Right lobe of liver (tissue), 4 donors: Measurements from ENCODE around the gene IL18RAP.

ENCODE experiments used
- POLR2A ChIP-seq: fragments of 450-650 bp; IDR thresholded peaks from one replicate; pipeline ENCODE4 v1.6.1; 2017; ENCODE audit warnings: antibody characterized with exemption, mild to moderate bottlenecking
- TF ChIP-seq, protein P1 (sequence below), 4 donors: fragments of 200-600 bp in 3 of 4; fragments of 450-650 bp in 1 of 4; IDR thresholded peaks; one replicate each; pipeline versions ENCODE4 v1.5.1 to v1.8.0; 2016 to 2022; ENCODE audit warnings: antibody characterized with exemption in 4 of 4, mild to moderate bottlenecking in 2 of 4
- donor health status: DM: no; HTN: no; CAD: no.
- donor health status: DM: no; HTN: no; CAD: no.
- donor health status: DM: no; HTN: yes; CAD: no.

GRCh38 chr2:102483086-102483485 lies 60.1 kb downstream of the IL18RAP start:
- TF ChIP-seq, protein P1, sequence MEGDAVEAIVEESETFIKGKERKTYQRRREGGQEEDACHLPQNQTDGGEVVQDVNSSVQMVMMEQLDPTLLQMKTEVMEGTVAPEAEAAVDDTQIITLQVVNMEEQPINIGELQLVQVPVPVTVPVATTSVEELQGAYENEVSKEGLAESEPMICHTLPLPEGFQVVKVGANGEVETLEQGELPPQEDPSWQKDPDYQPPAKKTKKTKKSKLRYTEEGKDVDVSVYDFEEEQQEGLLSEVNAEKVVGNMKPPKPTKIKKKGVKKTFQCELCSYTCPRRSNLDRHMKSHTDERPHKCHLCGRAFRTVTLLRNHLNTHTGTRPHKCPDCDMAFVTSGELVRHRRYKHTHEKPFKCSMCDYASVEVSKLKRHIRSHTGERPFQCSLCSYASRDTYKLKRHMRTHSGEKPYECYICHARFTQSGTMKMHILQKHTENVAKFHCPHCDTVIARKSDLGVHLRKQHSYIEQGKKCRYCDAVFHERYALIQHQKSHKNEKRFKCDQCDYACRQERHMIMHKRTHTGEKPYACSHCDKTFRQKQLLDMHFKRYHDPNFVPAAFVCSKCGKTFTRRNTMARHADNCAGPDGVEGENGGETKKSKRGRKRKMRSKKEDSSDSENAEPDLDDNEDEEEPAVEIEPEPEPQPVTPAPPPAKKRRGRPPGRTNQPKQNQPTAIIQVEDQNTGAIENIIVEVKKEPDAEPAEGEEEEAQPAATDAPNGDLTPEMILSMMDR (IDR thresholded peaks at IDR 0.05) = no peak
- no peak for TF ChIP-seq POLR2A
